Naive thymus-derived CD4-positive, alpha-beta T cell (primary cell): ENCODE measurements around the gene RGS18. TPM values are rescaled to one million over a fixed set of nuclear protein-coding genes. Genes with fewer than 3 reads are reported as not detected.
"Not testable (repeated sequence)": the region's sequence is repeated elsewhere in the genome, so short reads cannot be mapped to it uniquely, and the experiment has no call there.

Experiments used
- ATAC-seq: fragments of 150-1000 bp; cut with Tn5 transposase; 2 replicates; pipeline ENCODE4 v1.10.0; 2021; ENCODE audit warnings: mild to moderate bottlenecking, moderate library complexity
- CTCF ChIA-PET: fragments of 350-600 bp; sonication (Branson Sonifier 250); formaldehyde crosslinking; loops from one replicate; lab custom pipeline; 2021; ENCODE audit warnings: antibody characterized with exemption; lab: Charles Lee
- POLR2A ChIA-PET: fragments of 350-600 bp; sonication (Branson Sonifier 250); formaldehyde crosslinking; loops from one replicate; lab custom pipeline; 2021; ENCODE audit warnings: antibody characterized with exemption, inconsistent platforms; lab: Charles Lee
- DNase-seq, 9 donors: peaks; one replicate each; pipeline versions ENCODE4 v3.0.0 to v3.0.0-alpha.2; 2020 to 2022; ENCODE audit warnings: mixed read lengths in 1 of 9
- H3K27ac ChIP-seq: one replicate; pipeline ENCODE4 v1.7.0; 2013; ENCODE audit warnings: mild to moderate bottlenecking, low read depth, low read length, moderate library complexity
- H3K27me3 ChIP-seq, 2 donors: one replicate each; pipeline ENCODE4 v1.7.0; 2013; ENCODE audit warnings: low read length in 2 of 2, mild to moderate bottlenecking in 2 of 2, moderate library complexity in 2 of 2; ENCODE audit not compliant: control insufficient read depth in 2 of 2, insufficient read depth in 2 of 2
- H3K36me3 ChIP-seq, 3 experiments: 1 replicate in 2 of 3; 2 replicates in 1 of 3; pipeline ENCODE4 v1.7.0; 2013; ENCODE audit warnings: low read length in 3 of 3, mild to moderate bottlenecking in 3 of 3, moderate library complexity in 1 of 3; ENCODE audit not compliant: insufficient read depth in 3 of 3, control insufficient read depth in 2 of 3
- H3K4me1 ChIP-seq, 2 donors: one replicate each; pipeline ENCODE4 v1.7.0; 2013; ENCODE audit warnings: low read length in 2 of 2, mild to moderate bottlenecking in 2 of 2, moderate library complexity in 1 of 2; ENCODE audit not compliant: control insufficient read depth in 2 of 2, insufficient read depth in 2 of 2
- H3K4me3 ChIP-seq: 2 replicates; pipeline ENCODE4 v1.7.0; 2013; ENCODE audit warnings: mild to moderate bottlenecking, low read length
- H3K9me3 ChIP-seq, 3 experiments: 1 replicate in 2 of 3; 2 replicates in 1 of 3; pipeline ENCODE4 v1.7.0; 2013; ENCODE audit warnings: low read length in 3 of 3; ENCODE audit not compliant: control insufficient read depth in 2 of 3
- H3K27ac Mint-ChIP-seq, 9 donors: one replicate each; pipeline ENCODE4 v1.8.0; 2020 to 2022; ENCODE audit warnings: mixed read lengths in 9 of 9, mild to moderate bottlenecking in 8 of 9, moderate library complexity in 5 of 9, inconsistent platforms in 2 of 9
- H3K27me3 Mint-ChIP-seq, 5 donors: one replicate each; pipeline ENCODE4 v1.8.0; 2021 to 2022; ENCODE audit warnings: mixed read lengths in 5 of 5, mild to moderate bottlenecking in 1 of 5
- H3K36me3 Mint-ChIP-seq, 5 donors: one replicate each; pipeline ENCODE4 v1.8.0; 2020 to 2022; ENCODE audit warnings: mixed read lengths in 5 of 5, mild to moderate bottlenecking in 3 of 5, inconsistent platforms in 1 of 5
- H3K4me1 Mint-ChIP-seq, 7 donors: one replicate each; pipeline ENCODE4 v1.8.0; 2020 to 2022; ENCODE audit warnings: mixed read lengths in 7 of 7, mild to moderate bottlenecking in 3 of 7, inconsistent platforms in 1 of 7
- H3K4me3 Mint-ChIP-seq, 10 donors: one replicate each; pipeline ENCODE4 v1.8.0; 2020 to 2022; ENCODE audit warnings: mild to moderate bottlenecking in 10 of 10, mixed read lengths in 10 of 10, moderate library complexity in 6 of 10, inconsistent platforms in 2 of 10
- H3K9me3 Mint-ChIP-seq, 11 donors: one replicate each; pipeline ENCODE4 v1.8.0; 2020 to 2022; ENCODE audit warnings: mixed read lengths in 11 of 11, mild to moderate bottlenecking in 4 of 11, inconsistent platforms in 1 of 11, moderate library complexity in 1 of 11
- intact Hi-C, 2 donors: fragments of 100-400 bp; cut with micrococcal nuclease; formaldehyde crosslinking; loops; one replicate each; pipeline ENCODE4 v1.15.1; 2023
- polyA plus RNA-seq, 2 donors: library from polyadenylated mRNA; unstranded; fragments of 300-500 nt; fragmentation: Illumina TruSeq; gene quantifications; one replicate each; pipeline ENCODE4 v1.2.3, GENCODE V29; 2021
- total RNA-seq, 6 experiments: library from RNA in 5 of 6; stranded (reverse) in 5 of 6; gene quantifications; 1 replicate in 5 of 6; 2 replicates in 1 of 6; pipeline ENCODE4 v1.2.3 and lab custom pipeline; 2021 to 2026

RGS18 gene
- total and polyA plus RNA-seq, 7 experiments from 2014 or later: 0.08 to 22.3 (median 0.53) TPM; not detected in 2

DNA sequence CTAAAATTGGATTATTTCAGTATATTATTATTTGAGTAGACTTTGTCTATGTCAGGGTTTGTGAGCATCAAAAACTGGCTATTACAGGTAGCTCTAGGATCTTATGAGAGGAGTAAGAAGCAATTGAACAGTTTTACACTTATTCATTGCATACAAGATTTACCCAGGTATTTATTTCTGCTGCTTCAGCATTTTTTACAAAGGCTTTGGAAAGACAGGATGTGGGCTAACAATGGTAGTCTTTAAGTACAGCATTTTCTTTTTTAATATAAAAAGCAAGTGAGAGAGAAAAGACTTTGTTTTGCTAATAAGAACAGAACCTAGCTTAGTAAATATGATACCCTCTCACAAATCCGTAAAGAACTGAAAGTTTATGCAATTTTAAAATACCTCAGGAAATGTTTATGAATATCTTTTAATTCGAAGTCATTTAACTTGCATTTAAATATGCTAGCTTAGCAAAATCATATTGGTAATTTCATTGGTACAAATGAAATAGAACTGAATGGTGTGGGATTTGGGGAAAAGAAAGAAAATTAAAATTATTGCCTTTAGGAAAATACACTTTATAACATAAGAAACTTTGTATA lies 32.1 kb upstream of the RGS18 start:
- no peak overlapping the region for H3K27ac ChIP-seq
- no peak overlapping the region for H3K4me3 ChIP-seq
- DNase-seq (no peak), ATAC-seq (no peak)
- H3K4me1 ChIP-seq: no peaks in the 10 kb centered on the region
- no peaks in the 10 kb centered on the region for H3K36me3 ChIP-seq
- Mint-ChIP-seq H3K36me3 (no peaks in the 10 kb centered on the region), H3K4me1 (no peaks in the 10 kb centered on the region), H3K9me3 (peaks cover 0 to 2% (median 0%) of the 10 kb centered on the region in 11 donors), H3K4me3 (no peak overlapping the region), H3K27me3 (no peaks in the 10 kb centered on the region), H3K27ac (no peak overlapping the region)
- ChIA-PET POLR2A (no interaction called here), CTCF (no interaction called here)
- no peaks in the 10 kb centered on the region for H3K27me3 ChIP-seq
- no peaks in the 10 kb centered on the region for H3K9me3 ChIP-seq
- intact Hi-C loops: no loop called here

DNA sequence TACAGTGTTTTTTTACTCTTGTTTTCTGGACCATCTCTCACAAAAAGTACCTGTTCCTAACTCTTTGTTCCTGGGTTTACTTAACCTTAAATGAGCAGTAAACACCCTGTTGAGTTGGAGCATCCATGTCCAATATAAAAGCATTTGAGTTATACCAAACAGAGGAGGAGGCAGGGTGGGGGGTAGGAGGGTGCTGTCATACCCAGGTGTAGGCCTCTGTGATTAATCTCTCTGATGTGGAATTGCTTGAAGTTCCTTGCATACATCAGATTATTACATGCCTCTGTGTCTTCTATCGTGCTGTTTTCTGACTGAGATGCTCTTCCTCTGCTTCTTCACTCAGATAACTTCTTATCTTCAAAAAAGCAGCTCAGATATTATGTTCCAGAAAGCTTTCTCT lies 28.1 kb upstream of the RGS18 start:
- Histone ChIP-seq H3K36me3 (no peaks in the 10 kb centered on the region), H3K27me3 (no peaks in the 10 kb centered on the region), H3K9me3 (no peaks in the 10 kb centered on the region), H3K27ac (no peak overlapping the region), H3K4me1 (no peaks in the 10 kb centered on the region), H3K4me3 (no peak overlapping the region)
- Mint-ChIP-seq H3K4me1 (no peaks in the 10 kb centered on the region), H3K4me3 (no peak overlapping the region), H3K36me3 (no peaks in the 10 kb centered on the region), H3K27ac (no peak overlapping the region), H3K27me3 (no peaks in the 10 kb centered on the region), H3K9me3 (peaks cover 0 to 3% (median 0%) of the 10 kb centered on the region in 11 donors)
- intact Hi-C loops: no loop called here
- no peak for DNase-seq
- ChIA-PET POLR2A (no interaction called here), CTCF (no interaction called here)
- no peak for ATAC-seq

- H3K9me3 Mint-ChIP-seq, H3K4me1 ChIP-seq: not testable (repeated sequence)
Observed at GRCh38 chr1:192130865-192131264, 27.4 kb upstream of the RGS18 start.

GRCh38 chr1:192131914-192132313 lies 26.3 kb upstream of the RGS18 start:
- Mint-ChIP-seq H3K36me3 (no peaks in the 10 kb centered on the region), H3K27ac (no peak overlapping the region), H3K4me3 (no peak overlapping the region), H3K9me3 (peaks cover 0 to 6% (median 0%) of the 10 kb centered on the region in 11 donors), H3K4me1 (no peaks in the 10 kb centered on the region), H3K27me3 (no peaks in the 10 kb centered on the region)
- DNase-seq (no peak), ATAC-seq (no peak)
- H3K4me3 ChIP-seq: no peak overlapping the region
- intact Hi-C loops: no loop called here
- H3K27ac ChIP-seq: no peak overlapping the region
- no peaks in the 10 kb centered on the region for H3K9me3 ChIP-seq
- no peaks in the 10 kb centered on the region for H3K27me3 ChIP-seq
- H3K4me1 ChIP-seq: no peaks in the 10 kb centered on the region
- CTCF ChIA-PET: no interaction called here
- POLR2A ChIA-PET: no interaction called here
- H3K36me3 ChIP-seq: no peaks in the 10 kb centered on the region

More at GRCh38 chr1:192130865-192131264, 27.4 kb upstream of the RGS18 start:
- intact Hi-C loops, H3K4me3 ChIP-seq, H3K9me3 ChIP-seq, DNase-seq, H3K36me3 Mint-ChIP-seq, H3K27ac ChIP-seq, H3K27me3 ChIP-seq, H3K36me3 ChIP-seq, H3K27me3 Mint-ChIP-seq, H3K4me1 Mint-ChIP-seq, CTCF ChIA-PET, POLR2A ChIA-PET, H3K4me3 Mint-ChIP-seq, H3K27ac Mint-ChIP-seq, ATAC-seq: not testable (repeated sequence)

GRCh38 chr1:192133350-192133926 lies 24.8 kb upstream of the RGS18 start:
- Histone ChIP-seq H3K27ac (no peak overlapping the region), H3K27me3 (no peaks in the 10 kb centered on the region), H3K4me3 (no peak overlapping the region), H3K4me1 (no peaks in the 10 kb centered on the region), H3K9me3 (no peaks in the 10 kb centered on the region), H3K36me3 (no peaks in the 10 kb centered on the region)
- no peak overlapping the region for H3K27ac Mint-ChIP-seq
- peaks cover 0 to 6% (median 0%) of the 10 kb centered on the region in 11 donors for H3K9me3 Mint-ChIP-seq
- CTCF ChIA-PET: no interaction called here
- POLR2A ChIA-PET: no interaction called here
- no peaks in the 10 kb centered on the region for H3K36me3 Mint-ChIP-seq
- intact Hi-C loops: no loop called here
- no peak overlapping the region for H3K4me3 Mint-ChIP-seq
- DNase-seq (no peak), ATAC-seq (no peak)
- no peaks in the 10 kb centered on the region for H3K27me3 Mint-ChIP-seq
- H3K4me1 Mint-ChIP-seq: no peaks in the 10 kb centered on the region

GRCh38 chr1:192140382-192140781 lies 17.9 kb upstream of the RGS18 start:
- no peaks in the 10 kb centered on the region for H3K27me3 ChIP-seq
- Mint-ChIP-seq H3K4me1 (no peaks in the 10 kb centered on the region), H3K27me3 (no peaks in the 10 kb centered on the region), H3K36me3 (no peaks in the 10 kb centered on the region), H3K4me3 (no peak overlapping the region), H3K9me3 (peaks cover 0 to 14% (median 0%) of the 10 kb centered on the region in 11 donors), H3K27ac (no peak overlapping the region)
- intact Hi-C loops: no loop called here
- H3K36me3 ChIP-seq: no peaks in the 10 kb centered on the region
- no peak overlapping the region for H3K4me3 ChIP-seq
- POLR2A ChIA-PET: no interaction called here
- H3K9me3 ChIP-seq: no peaks in the 10 kb centered on the region
- CTCF ChIA-PET: no interaction called here
- no peak for ATAC-seq
- no peaks in the 10 kb centered on the region for H3K4me1 ChIP-seq
- no peak overlapping the region for H3K27ac ChIP-seq
- no peak for DNase-seq

DNA sequence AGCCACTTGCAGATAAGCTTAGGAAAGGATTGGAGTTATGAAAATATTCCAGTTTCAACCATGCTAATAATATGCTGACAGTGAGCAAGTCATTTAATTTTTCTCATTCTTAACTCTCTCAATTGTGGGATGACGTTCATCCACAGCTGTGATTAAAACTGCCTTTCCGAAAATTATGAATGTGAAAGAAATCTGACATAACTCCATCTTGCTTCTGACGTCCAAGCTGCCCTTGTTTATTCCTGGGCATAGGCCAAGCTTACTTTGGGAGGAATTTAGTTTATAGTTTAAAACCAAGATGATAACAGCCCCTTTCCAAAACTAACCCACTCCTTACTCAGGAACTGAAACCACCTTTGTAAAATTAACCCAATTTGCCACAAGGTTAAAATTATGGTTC lies 11.0 kb upstream of the RGS18 start:
- no peaks in the 10 kb centered on the region for H3K36me3 Mint-ChIP-seq
- no peak for ATAC-seq
- no peak overlapping the region for H3K4me3 Mint-ChIP-seq
- no peak for DNase-seq
- no peaks in the 10 kb centered on the region for H3K27me3 ChIP-seq
- H3K27ac Mint-ChIP-seq: no peak overlapping the region
- H3K4me1 ChIP-seq: no peaks in the 10 kb centered on the region
- H3K4me3 ChIP-seq: no peak overlapping the region
- intact Hi-C loops: no loop called here
- no peaks in the 10 kb centered on the region for H3K4me1 Mint-ChIP-seq
- H3K9me3 ChIP-seq: no peaks in the 10 kb centered on the region
- peaks cover 0 to 5% (median 0%) of the 10 kb centered on the region in 11 donors for H3K9me3 Mint-ChIP-seq
- no peak overlapping the region for H3K27ac ChIP-seq
- ChIA-PET CTCF (no interaction called here), POLR2A (no interaction called here)
- H3K27me3 Mint-ChIP-seq: no peaks in the 10 kb centered on the region
- H3K36me3 ChIP-seq: no peaks in the 10 kb centered on the region
